ENCODE results near the gene DUSP19. TPM values are rescaled to one million over a fixed set of nuclear protein-coding genes. Genes with fewer than 3 reads are reported as not detected.

The DUSP19 gene
- total and polyA plus RNA-seq, 2 of the 13 experiments (the other 11 are each of a cell fraction or from before 2014, with no cell fraction given): 1.3 to 1.9 TPM

- no peak for TF ChIP-seq JUND (CRISPR knock-in tag; IDR thresholded peaks at IDR 0.05)
- TF ChIP-seq SPEN (CRISPR knock-in tag; IDR thresholded peaks at IDR 0.05; ENCODE audit: low read depth): peak; percentile 81
- peak; percentile 100 for TF ChIP-seq CEBPB (IDR thresholded peaks at IDR 0.05; ENCODE audit: borderline replicate concordance, low read depth, low read length)
- TF ChIP-seq, protein P1, sequence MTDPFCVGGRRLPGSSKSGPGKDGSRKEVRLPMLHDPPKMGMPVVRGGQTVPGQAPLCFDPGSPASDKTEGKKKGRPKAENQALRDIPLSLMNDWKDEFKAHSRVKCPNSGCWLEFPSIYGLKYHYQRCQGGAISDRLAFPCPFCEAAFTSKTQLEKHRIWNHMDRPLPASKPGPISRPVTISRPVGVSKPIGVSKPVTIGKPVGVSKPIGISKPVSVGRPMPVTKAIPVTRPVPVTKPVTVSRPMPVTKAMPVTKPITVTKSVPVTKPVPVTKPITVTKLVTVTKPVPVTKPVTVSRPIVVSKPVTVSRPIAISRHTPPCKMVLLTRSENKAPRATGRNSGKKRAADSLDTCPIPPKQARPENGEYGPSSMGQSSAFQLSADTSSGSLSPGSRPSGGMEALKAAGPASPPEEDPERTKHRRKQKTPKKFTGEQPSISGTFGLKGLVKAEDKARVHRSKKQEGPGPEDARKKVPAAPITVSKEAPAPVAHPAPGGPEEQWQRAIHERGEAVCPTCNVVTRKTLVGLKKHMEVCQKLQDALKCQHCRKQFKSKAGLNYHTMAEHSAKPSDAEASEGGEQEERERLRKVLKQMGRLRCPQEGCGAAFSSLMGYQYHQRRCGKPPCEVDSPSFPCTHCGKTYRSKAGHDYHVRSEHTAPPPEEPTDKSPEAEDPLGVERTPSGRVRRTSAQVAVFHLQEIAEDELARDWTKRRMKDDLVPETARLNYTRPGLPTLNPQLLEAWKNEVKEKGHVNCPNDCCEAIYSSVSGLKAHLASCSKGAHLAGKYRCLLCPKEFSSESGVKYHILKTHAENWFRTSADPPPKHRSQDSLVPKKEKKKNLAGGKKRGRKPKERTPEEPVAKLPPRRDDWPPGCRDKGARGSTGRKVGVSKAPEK (CRISPR knock-in tag; IDR thresholded peaks at IDR 0.05; ENCODE audit: borderline replicate concordance): no peak
- TF ChIP-seq ZFAT (CRISPR knock-in tag; conservative IDR thresholded peaks at IDR 0.05): 0 out of 2 replicates have a peak, but pooled peaks have one; percentile 31
- 0 out of 2 replicates have a peak, but pooled peaks have one; percentile 42 for TF ChIP-seq ZFP1 (CRISPR knock-in tag; IDR thresholded peaks at IDR 0.05)
- TF ChIP-seq HNRNPK (IDR thresholded peaks at IDR 0.05; ENCODE audit: low read depth, low read length, poor library complexity, severe bottlenecking): no peak
- TF ChIP-seq MAFK (conservative IDR thresholded peaks at IDR 0.05 in 1 of 2, IDR thresholded peaks at IDR 0.05 in 1 of 2; ENCODE audit: low read length in 2 of 2): no peak
- TF ChIP-seq CCDC6 (CRISPR knock-in tag; IDR thresholded peaks at IDR 0.05): peak; percentile 96
- no peak for TF ChIP-seq CTCF (CRISPR knock-in tag; IDR thresholded peaks at IDR 0.05)
- TF ChIP-seq SRY (CRISPR knock-in tag; IDR thresholded peaks at IDR 0.05): peak; percentile 59; the same call in 1 of the 2 replicates
- TF ChIP-seq HHEX (CRISPR knock-in tag; IDR thresholded peaks at IDR 0.05): no peak
- TF ChIP-seq, protein P2, sequence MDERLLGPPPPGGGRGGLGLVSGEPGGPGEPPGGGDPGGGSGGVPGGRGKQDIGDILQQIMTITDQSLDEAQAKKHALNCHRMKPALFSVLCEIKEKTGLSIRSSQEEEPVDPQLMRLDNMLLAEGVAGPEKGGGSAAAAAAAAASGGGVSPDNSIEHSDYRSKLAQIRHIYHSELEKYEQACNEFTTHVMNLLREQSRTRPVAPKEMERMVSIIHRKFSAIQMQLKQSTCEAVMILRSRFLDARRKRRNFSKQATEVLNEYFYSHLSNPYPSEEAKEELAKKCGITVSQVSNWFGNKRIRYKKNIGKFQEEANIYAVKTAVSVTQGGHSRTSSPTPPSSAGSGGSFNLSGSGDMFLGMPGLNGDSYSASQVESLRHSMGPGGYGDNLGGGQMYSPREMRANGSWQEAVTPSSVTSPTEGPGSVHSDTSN (CRISPR knock-in tag; IDR thresholded peaks at IDR 0.05): no peak
- TF ChIP-seq GRHL1 (CRISPR knock-in tag; conservative IDR thresholded peaks at IDR 0.05): no peak
- TF ChIP-seq, protein P3, sequence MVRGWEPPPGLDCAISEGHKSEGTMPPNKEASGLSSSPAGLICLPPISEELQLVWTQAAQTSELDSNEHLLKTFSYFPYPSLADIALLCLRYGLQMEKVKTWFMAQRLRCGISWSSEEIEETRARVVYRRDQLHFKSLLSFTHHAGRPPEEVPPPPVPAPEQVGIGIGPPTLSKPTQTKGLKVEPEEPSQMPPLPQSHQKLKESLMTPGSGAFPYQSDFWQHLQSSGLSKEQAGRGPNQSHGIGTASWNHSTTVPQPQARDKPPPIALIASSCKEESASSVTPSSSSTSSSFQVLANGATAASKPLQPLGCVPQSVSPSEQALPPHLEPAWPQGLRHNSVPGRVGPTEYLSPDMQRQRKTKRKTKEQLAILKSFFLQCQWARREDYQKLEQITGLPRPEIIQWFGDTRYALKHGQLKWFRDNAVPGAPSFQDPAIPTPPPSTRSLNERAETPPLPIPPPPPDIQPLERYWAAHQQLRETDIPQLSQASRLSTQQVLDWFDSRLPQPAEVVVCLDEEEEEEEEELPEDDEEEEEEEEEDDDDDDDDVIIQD (CRISPR knock-in tag; IDR thresholded peaks at IDR 0.05; ENCODE audit: low read depth): peak; percentile 71; the same call in 1 of the 2 replicates
- TF ChIP-seq ZSCAN21 (CRISPR knock-in tag; IDR thresholded peaks at IDR 0.05; ENCODE audit: borderline replicate concordance): peak; percentile 66; the same call in 1 of the 2 replicates
- TF ChIP-seq ZNF816 (CRISPR knock-in tag; IDR thresholded peaks at IDR 0.05; ENCODE audit: borderline replicate concordance): peak; percentile 97
- TF ChIP-seq GTF3A (CRISPR knock-in tag; conservative IDR thresholded peaks at IDR 0.05): no peak
- TF ChIP-seq, protein P4, sequence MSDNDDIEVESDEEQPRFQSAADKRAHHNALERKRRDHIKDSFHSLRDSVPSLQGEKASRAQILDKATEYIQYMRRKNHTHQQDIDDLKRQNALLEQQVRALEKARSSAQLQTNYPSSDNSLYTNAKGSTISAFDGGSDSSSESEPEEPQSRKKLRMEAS (IDR thresholded peaks at IDR 0.05): peak; percentile 98
Measured at GRCh38 chr2:183124222-183124956, 45.8 kb downstream of the DUSP19 start, which contains the start of gene NUP35 (continued).
